Right lobe of liver (tissue), 4 donors: ENCODE data around the gene GARIN5A.

ENCODE experiments used
- POLR2A ChIP-seq: fragments of 450-650 bp; IDR thresholded peaks from one replicate; pipeline ENCODE4 v1.6.1; 2017; ENCODE audit warnings: antibody characterized with exemption, mild to moderate bottlenecking
- TF ChIP-seq, protein P1 (sequence below), 4 donors: fragments of 200-600 bp in 3 of 4; fragments of 450-650 bp in 1 of 4; IDR thresholded peaks; one replicate each; pipeline versions ENCODE4 v1.5.1 to v1.8.0; 2016 to 2022; ENCODE audit warnings: antibody characterized with exemption in 4 of 4, mild to moderate bottlenecking in 2 of 4
- donor health status: DM: no; HTN: no; CAD: no.
- donor health status: DM: no; HTN: no; CAD: no.
- donor health status: DM: no; HTN: yes; CAD: no.

DNA sequence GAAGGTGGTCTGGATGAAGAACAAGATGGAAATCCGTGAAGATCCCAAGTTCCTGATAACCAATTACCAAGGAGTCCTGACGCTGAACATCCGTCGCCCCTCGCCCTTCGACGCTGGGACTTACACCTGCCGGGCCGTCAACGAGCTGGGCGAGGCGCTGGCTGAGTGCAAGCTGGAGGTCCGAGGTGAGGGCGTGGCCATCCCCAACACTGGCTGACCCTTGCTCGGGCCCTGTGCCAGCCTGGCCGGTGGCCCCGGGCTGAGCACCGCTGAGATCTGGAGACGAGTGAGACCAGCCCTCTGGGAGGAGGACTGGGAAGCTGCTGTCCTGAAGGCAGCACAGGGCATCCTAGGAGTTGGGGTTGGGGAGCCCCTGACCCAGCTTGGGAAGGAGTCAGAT is 12.3 kb downstream of the GARIN5A start:
- TF ChIP-seq, protein P1, sequence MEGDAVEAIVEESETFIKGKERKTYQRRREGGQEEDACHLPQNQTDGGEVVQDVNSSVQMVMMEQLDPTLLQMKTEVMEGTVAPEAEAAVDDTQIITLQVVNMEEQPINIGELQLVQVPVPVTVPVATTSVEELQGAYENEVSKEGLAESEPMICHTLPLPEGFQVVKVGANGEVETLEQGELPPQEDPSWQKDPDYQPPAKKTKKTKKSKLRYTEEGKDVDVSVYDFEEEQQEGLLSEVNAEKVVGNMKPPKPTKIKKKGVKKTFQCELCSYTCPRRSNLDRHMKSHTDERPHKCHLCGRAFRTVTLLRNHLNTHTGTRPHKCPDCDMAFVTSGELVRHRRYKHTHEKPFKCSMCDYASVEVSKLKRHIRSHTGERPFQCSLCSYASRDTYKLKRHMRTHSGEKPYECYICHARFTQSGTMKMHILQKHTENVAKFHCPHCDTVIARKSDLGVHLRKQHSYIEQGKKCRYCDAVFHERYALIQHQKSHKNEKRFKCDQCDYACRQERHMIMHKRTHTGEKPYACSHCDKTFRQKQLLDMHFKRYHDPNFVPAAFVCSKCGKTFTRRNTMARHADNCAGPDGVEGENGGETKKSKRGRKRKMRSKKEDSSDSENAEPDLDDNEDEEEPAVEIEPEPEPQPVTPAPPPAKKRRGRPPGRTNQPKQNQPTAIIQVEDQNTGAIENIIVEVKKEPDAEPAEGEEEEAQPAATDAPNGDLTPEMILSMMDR (IDR thresholded peaks at IDR 0.05), result no peak
- TF ChIP-seq POLR2A, result no peak
